ENCODE results near the gene CD58. TPM values are rescaled to one million over a fixed set of nuclear protein-coding genes. Genes with fewer than 3 reads are reported as not detected.

The CD58 gene
- total RNA-seq, 2 donors from 2014 or later = 44.2 to 53.2 TPM

- H3K9me3 ChIP-seq = no peaks in the 10 kb centered on the region
- DNase-seq (ENCODE audit: low spot score) (no peak), ATAC-seq (ENCODE audit: insufficient number of reproducible peaks, low FRiP score, low read depth) (no peak)
- peaks cover 0 to 8% of the 10 kb centered on the region in 2 donors for H3K4me1 ChIP-seq (ENCODE audit: control insufficient read depth in 1 of 2, low read depth in 2 of 2)
- TF ChIP-seq CTCF (IDR thresholded peaks at IDR 0.05) = no peak
- no peaks in the 10 kb centered on the region for H3K36me3 ChIP-seq
- H3K4me3 ChIP-seq = no peak overlapping the region
- no peak overlapping the region for H3K27ac ChIP-seq
- no peaks in the 10 kb centered on the region for H3K27me3 ChIP-seq (replicated peaks; ENCODE audit: insufficient read depth)
These were observed 99.6 kb downstream of the CD58 start for GRCh38 chr1:116471241-116471640.

- no peak overlapping the region for H3K27ac ChIP-seq
- no peaks in the 10 kb centered on the region for H3K27me3 ChIP-seq (replicated peaks; ENCODE audit: insufficient read depth)
- peaks cover 0 to 2% of the 10 kb centered on the region in 2 donors for H3K4me1 ChIP-seq (ENCODE audit: control insufficient read depth in 1 of 2, low read depth in 2 of 2)
- H3K9me3 ChIP-seq = no peaks in the 10 kb centered on the region
- TF ChIP-seq CTCF (IDR thresholded peaks at IDR 0.05) = no peak
- no peak overlapping the region for H3K4me3 ChIP-seq
- H3K36me3 ChIP-seq = no peaks in the 10 kb centered on the region
- ATAC-seq (ENCODE audit: insufficient number of reproducible peaks, low FRiP score, low read depth) (no peak), DNase-seq (ENCODE audit: low spot score) (no peak)
These were observed 100.2 kb downstream of the CD58 start for GRCh38 chr1:116470671-116471070.

- Histone ChIP-seq H3K4me1 (ENCODE audit: control insufficient read depth in 1 of 2, low read depth in 2 of 2) (no peaks in the 10 kb centered on the region), H3K27me3 (replicated peaks; ENCODE audit: insufficient read depth) (no peaks in the 10 kb centered on the region), H3K4me3 (no peak overlapping the region), H3K27ac (no peak overlapping the region), H3K36me3 (no peaks in the 10 kb centered on the region), H3K9me3 (no peaks in the 10 kb centered on the region)
- TF ChIP-seq CTCF (IDR thresholded peaks at IDR 0.05) = no peak
- ATAC-seq (ENCODE audit: insufficient number of reproducible peaks, low FRiP score, low read depth) (no peak), DNase-seq (ENCODE audit: low spot score) (no peak)
These were observed 103.8 kb downstream of the CD58 start for GRCh38 chr1:116466810-116467557.

GRCh38 chr1:116465845-116466685 lies 104.8 kb downstream of the CD58 start:
- Histone ChIP-seq H3K36me3 (no peaks in the 10 kb centered on the region), H3K4me3 (no peak overlapping the region), H3K27me3 (replicated peaks; ENCODE audit: insufficient read depth) (no peaks in the 10 kb centered on the region), H3K9me3 (no peaks in the 10 kb centered on the region), H3K4me1 (ENCODE audit: control insufficient read depth in 1 of 2, low read depth in 2 of 2) (no peaks in the 10 kb centered on the region), H3K27ac (no peak overlapping the region)
- no peak for TF ChIP-seq CTCF (IDR thresholded peaks at IDR 0.05)
- no peak for ATAC-seq (ENCODE audit: insufficient number of reproducible peaks, low FRiP score, low read depth)
- no peak for DNase-seq (ENCODE audit: low spot score)

GRCh38 chr1:116465477-116465844 lies 105.4 kb downstream of the CD58 start:
- Histone ChIP-seq H3K4me3 (no peak overlapping the region), H3K27me3 (replicated peaks; ENCODE audit: insufficient read depth) (no peaks in the 10 kb centered on the region), H3K4me1 (ENCODE audit: control insufficient read depth in 1 of 2, low read depth in 2 of 2) (no peaks in the 10 kb centered on the region), H3K9me3 (no peaks in the 10 kb centered on the region), H3K27ac (no peak overlapping the region), H3K36me3 (no peaks in the 10 kb centered on the region)
- TF ChIP-seq CTCF (IDR thresholded peaks at IDR 0.05) = no peak
- no peak for ATAC-seq (ENCODE audit: insufficient number of reproducible peaks, low FRiP score, low read depth)
- no peak for DNase-seq (ENCODE audit: low spot score)
